COLO668 (cell line): Measurements from ENCODE around the gene KPTN.
"Not testable (repeated sequence)": the region's sequence is repeated elsewhere in the genome, so short reads cannot be mapped to it uniquely, and the experiment has no call there.

Source experiments
- DNase-seq: peaks from one replicate; lab custom pipeline; 2025; ENCODE audit not compliant: unreplicated experiment; lab: John Stamatoyannopoulos, UW

The KPTN gene

GRCh38 chr19:47492571-47493377, 8.8 kb upstream of the KPTN start:
- no peak for DNase-seq

- DNase-seq, result no peak
Observed at GRCh38 chr19:47492137-47492533, 8.1 kb upstream of the KPTN start.

GRCh38 chr19:47491358-47492136, 7.5 kb upstream of the KPTN start:
- no peak for DNase-seq

GRCh38 chr19:47490847-47491246, 6.8 kb upstream of the KPTN start:
- DNase-seq, result no peak

- no peak for DNase-seq
Observed at GRCh38 chr19:47490031-47490430, 6.0 kb upstream of the KPTN start.

- DNase-seq, result no peak
Observed at GRCh38 chr19:47489072-47489914, 5.3 kb upstream of the KPTN start.

- DNase-seq, result no peak
Observed at GRCh38 chr19:47487551-47488515, 3.8 kb upstream of the KPTN start.

- DNase-seq, result no peak
Observed at GRCh38 chr19:47486900-47487299, 2.9 kb upstream of the KPTN start.

GRCh38 chr19:47486220-47486619, 2.2 kb upstream of the KPTN start:
- not testable (repeated sequence) for DNase-seq

- DNase-seq, result no peak
Observed at GRCh38 chr19:47485210-47485609, 1.2 kb upstream of the KPTN start.

GRCh38 chr19:47483200-47483599, 819 bp downstream of the KPTN start:
- DNase-seq, result no peak

GRCh38 chr19:47481460-47482052, 2.5 kb downstream of the KPTN start:
- DNase-seq, result no peak

GRCh38 chr19:47480658-47481057, 3.4 kb downstream of the KPTN start:
- DNase-seq, result no peak

- DNase-seq, result no peak
Observed at GRCh38 chr19:47479701-47480503, 4.1 kb downstream of the KPTN start.

- DNase-seq, result no peak
Observed at GRCh38 chr19:47476438-47476972, 7.5 kb downstream of the KPTN start.

- DNase-seq, result no peak
Observed at GRCh38 chr19:47475465-47475864, 8.6 kb downstream of the KPTN start.

GRCh38 chr19:47473336-47473735, 10.7 kb downstream of the KPTN start:
- no peak for DNase-seq

- peak; percentile 3 for DNase-seq
Observed at GRCh38 chr19:47471733-47472457, 12.1 kb downstream of the KPTN start, which contains the start of gene SLC8A2. SLC8A2 (minus strand) TSS chr19:47471893; CDS start chr19:47466403, 5,490 bp downstream.
